HepG2 (cell line): ENCODE data around the gene PLK5. TPM values are rescaled to one million over a fixed set of nuclear protein-coding genes. Genes with fewer than 3 reads are reported as not detected.

Experiments
- ERF ChIP-seq: IDR thresholded peaks from 2 replicates; pipeline ENCODE4 v1.6.1; 2018; ENCODE audit warnings: missing biosample characterization, missing genetic modification reagents
- HNF4G ChIP-seq, 2 experiments: sonication (generic) in 1 of 2; formaldehyde crosslinking in 1 of 2; IDR thresholded peaks; 2 replicates each; pipeline versions ENCODE4 v1.4.0 to v1.6.1; 2011 to 2020; ENCODE audit warnings: borderline replicate concordance in 2 of 2, low read depth in 2 of 2, mild to moderate bottlenecking in 2 of 2, low read length in 1 of 2, missing genetic modification reagents in 1 of 2, moderate library complexity in 1 of 2
- IRF2 ChIP-seq: IDR thresholded peaks from 2 replicates; pipeline ENCODE4 v1.6.1; 2018; ENCODE audit warnings: missing genetic modification reagents, missing compliant biosample characterization
- RXRA ChIP-seq: sonication (generic); formaldehyde crosslinking; IDR thresholded peaks from 2 replicates; pipeline ENCODE4 v1.5.1; 2020; ENCODE audit warnings: missing genetic modification reagents
- SNAPC2 ChIP-seq: sonication (generic); formaldehyde crosslinking; IDR thresholded peaks from 2 replicates; pipeline ENCODE4 v1.8.1; 2022; ENCODE audit warnings: mild to moderate bottlenecking, missing genetic modification reagents
- TBL1XR1 ChIP-seq: fragments of 150-350 bp; IDR thresholded peaks from 2 replicates; pipeline ENCODE4 v1.6.1; 2014; ENCODE audit warnings: borderline replicate concordance, low read length; ENCODE audit not compliant: partially characterized antibody
- TGIF2 ChIP-seq: IDR thresholded peaks from 2 replicates; pipeline ENCODE4 v1.6.1; 2016; ENCODE audit warnings: control low read depth, missing compliant biosample characterization
- ZNF143 ChIP-seq: sonication (generic); formaldehyde crosslinking; IDR thresholded peaks from 2 replicates; pipeline ENCODE4 v1.4.0; 2020; ENCODE audit warnings: missing genetic modification reagents
- polyA plus RNA-seq, 8 experiments: library from polyadenylated mRNA; depleted of rRNA in 3 of 8; stranded (reverse) in 7 of 8; unstranded in 1 of 8; fragments of >200 nt; fragmentation: Illumina TruSeq in 4 of 8; extraction: Trizol in 4 of 8; gene quantifications; 2 replicates each; pipeline versions ENCODE4 v1.2.1 to v1.2.3, GENCODE V29; 2011 to 2016; ENCODE audit warnings: low read depth in 4 of 8, missing spikeins in 1 of 8, mixed read lengths in 1 of 8; ENCODE audit not compliant: insufficient read depth in 1 of 8
- total RNA-seq, 5 experiments: library from RNA; depleted of rRNA; stranded (reverse); fragments of >200 nt; fragmentation: Illumina TruSeq; extraction: Trizol; gene quantifications; 2 replicates each; pipeline ENCODE4 v1.2.3, GENCODE V29; 2016; ENCODE audit warnings: low read depth in 1 of 5
- TF ChIP-seq, protein P1 (sequence below): IDR thresholded peaks from 2 replicates; pipeline ENCODE4 v1.6.1; 2012; ENCODE audit warnings: inconsistent platforms
- TF ChIP-seq, protein P2 (sequence below): IDR thresholded peaks from 2 replicates; pipeline ENCODE4 v1.6.1; 2016; ENCODE audit warnings: mild to moderate bottlenecking, missing biosample characterization, missing genetic modification reagents
- TF ChIP-seq, protein P3 (sequence below): sonication (generic); formaldehyde crosslinking; IDR thresholded peaks from 2 replicates; pipeline ENCODE4; 2020; ENCODE audit warnings: missing genetic modification reagents, mild to moderate bottlenecking, borderline replicate concordance
- TF ChIP-seq, protein P4 (sequence below): sonication (generic); formaldehyde crosslinking; IDR thresholded peaks from 2 replicates; pipeline ENCODE4 v1.8.0; 2022; ENCODE audit warnings: missing genetic modification reagents, mild to moderate bottlenecking, moderate library complexity, borderline replicate concordance
- TF ChIP-seq, protein P5 (sequence below): sonication (generic); formaldehyde crosslinking; IDR thresholded peaks from 2 replicates; pipeline ENCODE4 v1.4.0; 2020; ENCODE audit warnings: missing genetic modification reagents
- TF ChIP-seq, protein P6 (sequence below): IDR thresholded peaks from 2 replicates; pipeline ENCODE4 v1.6.1; 2016; ENCODE audit warnings: missing compliant biosample characterization, missing genetic modification reagents, borderline replicate concordance

PLK5 gene
- total and polyA plus RNA-seq, 2 of the 13 experiments (the other 11 are each of a cell fraction or from before 2014, with no cell fraction given) = not detected

DNA sequence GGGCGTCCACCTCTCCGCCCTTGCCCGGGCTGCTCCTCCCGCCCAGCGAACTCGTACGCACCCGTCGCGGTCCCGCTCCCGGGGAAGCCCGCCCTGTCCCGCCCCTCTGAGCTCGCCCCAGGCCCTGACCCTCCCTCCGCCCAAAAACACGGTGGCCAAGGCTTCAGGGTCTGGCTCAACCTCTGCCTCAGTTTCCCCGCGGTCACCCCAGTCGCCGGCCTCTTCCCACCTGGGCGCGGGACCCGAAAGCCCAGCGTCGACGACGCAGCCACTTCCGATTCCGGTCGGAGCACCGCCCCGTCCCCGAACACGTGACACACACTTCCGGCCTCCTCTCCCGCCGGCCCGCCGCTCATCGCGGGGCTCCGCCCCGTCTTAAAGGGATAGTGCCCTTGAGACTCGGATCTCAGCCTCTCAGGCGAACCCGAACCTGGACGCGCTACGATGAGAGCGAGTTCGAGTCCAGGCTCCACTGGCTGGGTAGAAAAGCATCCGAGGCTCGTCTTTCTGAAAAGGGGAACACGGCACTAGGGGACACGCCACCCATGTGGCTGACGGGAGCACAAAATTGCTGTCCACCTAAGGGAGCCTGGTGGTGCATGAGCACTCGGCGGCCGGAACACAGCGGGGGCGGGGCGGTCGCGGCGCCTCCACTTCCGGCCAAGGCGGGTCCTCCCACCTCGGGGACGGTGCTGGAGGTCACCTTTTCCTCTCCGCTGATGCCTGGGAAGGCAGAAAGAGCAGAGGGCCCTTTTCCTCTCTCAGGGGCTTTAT, 44.8 kb upstream of the PLK5 start, which contains the start of gene C19orf25 (continued):
- TF ChIP-seq, protein P1, sequence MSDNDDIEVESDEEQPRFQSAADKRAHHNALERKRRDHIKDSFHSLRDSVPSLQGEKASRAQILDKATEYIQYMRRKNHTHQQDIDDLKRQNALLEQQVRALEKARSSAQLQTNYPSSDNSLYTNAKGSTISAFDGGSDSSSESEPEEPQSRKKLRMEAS = peak; percentile 96
- TF ChIP-seq HNF4G (IDR thresholded peaks at IDR 0.05; ENCODE audit: borderline replicate concordance, low read depth, low read length) (no peak), HNF4G (CRISPR knock-in tag; IDR thresholded peaks at IDR 0.05; ENCODE audit: borderline replicate concordance, low read depth) (peak; percentile 29; the same call in 1 of the 2 replicates), SNAPC2 (CRISPR knock-in tag) (peak; percentile 56; the same call in 1 of the 2 replicates), TBL1XR1 (peak; percentile 24), ZNF143 (CRISPR knock-in tag) (0 out of 2 replicates have a peak, but pooled peaks have one; percentile 25), ERF (CRISPR knock-in tag) (peak; percentile 77), RXRA (CRISPR knock-in tag) (peak; percentile 39), IRF2 (CRISPR knock-in tag) (peak; percentile 55; the same call in 1 of the 2 replicates), TGIF2 (CRISPR knock-in tag) (peak; percentile 19; the same call in 1 of the 2 replicates)
- TF ChIP-seq, protein P2, sequence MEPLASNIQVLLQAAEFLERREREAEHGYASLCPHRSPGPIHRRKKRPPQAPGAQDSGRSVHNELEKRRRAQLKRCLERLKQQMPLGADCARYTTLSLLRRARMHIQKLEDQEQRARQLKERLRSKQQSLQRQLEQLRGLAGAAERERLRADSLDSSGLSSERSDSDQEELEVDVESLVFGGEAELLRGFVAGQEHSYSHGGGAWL (CRISPR knock-in tag) = no peak; the same call in 1 of the 2 replicates
- TF ChIP-seq, protein P3, sequence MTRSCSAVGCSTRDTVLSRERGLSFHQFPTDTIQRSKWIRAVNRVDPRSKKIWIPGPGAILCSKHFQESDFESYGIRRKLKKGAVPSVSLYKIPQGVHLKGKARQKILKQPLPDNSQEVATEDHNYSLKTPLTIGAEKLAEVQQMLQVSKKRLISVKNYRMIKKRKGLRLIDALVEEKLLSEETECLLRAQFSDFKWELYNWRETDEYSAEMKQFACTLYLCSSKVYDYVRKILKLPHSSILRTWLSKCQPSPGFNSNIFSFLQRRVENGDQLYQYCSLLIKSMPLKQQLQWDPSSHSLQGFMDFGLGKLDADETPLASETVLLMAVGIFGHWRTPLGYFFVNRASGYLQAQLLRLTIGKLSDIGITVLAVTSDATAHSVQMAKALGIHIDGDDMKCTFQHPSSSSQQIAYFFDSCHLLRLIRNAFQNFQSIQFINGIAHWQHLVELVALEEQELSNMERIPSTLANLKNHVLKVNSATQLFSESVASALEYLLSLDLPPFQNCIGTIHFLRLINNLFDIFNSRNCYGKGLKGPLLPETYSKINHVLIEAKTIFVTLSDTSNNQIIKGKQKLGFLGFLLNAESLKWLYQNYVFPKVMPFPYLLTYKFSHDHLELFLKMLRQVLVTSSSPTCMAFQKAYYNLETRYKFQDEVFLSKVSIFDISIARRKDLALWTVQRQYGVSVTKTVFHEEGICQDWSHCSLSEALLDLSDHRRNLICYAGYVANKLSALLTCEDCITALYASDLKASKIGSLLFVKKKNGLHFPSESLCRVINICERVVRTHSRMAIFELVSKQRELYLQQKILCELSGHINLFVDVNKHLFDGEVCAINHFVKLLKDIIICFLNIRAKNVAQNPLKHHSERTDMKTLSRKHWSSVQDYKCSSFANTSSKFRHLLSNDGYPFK (CRISPR knock-in tag) = peak; percentile 78; the same call in 1 of the 2 replicates
- TF ChIP-seq, protein P4, sequence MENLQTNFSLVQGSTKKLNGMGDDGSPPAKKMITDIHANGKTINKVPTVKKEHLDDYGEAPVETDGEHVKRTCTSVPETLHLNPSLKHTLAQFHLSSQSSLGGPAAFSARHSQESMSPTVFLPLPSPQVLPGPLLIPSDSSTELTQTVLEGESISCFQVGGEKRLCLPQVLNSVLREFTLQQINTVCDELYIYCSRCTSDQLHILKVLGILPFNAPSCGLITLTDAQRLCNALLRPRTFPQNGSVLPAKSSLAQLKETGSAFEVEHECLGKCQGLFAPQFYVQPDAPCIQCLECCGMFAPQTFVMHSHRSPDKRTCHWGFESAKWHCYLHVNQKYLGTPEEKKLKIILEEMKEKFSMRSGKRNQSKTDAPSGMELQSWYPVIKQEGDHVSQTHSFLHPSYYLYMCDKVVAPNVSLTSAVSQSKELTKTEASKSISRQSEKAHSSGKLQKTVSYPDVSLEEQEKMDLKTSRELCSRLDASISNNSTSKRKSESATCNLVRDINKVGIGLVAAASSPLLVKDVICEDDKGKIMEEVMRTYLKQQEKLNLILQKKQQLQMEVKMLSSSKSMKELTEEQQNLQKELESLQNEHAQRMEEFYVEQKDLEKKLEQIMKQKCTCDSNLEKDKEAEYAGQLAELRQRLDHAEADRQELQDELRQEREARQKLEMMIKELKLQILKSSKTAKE (CRISPR knock-in tag) = 0 out of 2 replicates have a peak, but pooled peaks have one; percentile 17
- TF ChIP-seq, protein P5, sequence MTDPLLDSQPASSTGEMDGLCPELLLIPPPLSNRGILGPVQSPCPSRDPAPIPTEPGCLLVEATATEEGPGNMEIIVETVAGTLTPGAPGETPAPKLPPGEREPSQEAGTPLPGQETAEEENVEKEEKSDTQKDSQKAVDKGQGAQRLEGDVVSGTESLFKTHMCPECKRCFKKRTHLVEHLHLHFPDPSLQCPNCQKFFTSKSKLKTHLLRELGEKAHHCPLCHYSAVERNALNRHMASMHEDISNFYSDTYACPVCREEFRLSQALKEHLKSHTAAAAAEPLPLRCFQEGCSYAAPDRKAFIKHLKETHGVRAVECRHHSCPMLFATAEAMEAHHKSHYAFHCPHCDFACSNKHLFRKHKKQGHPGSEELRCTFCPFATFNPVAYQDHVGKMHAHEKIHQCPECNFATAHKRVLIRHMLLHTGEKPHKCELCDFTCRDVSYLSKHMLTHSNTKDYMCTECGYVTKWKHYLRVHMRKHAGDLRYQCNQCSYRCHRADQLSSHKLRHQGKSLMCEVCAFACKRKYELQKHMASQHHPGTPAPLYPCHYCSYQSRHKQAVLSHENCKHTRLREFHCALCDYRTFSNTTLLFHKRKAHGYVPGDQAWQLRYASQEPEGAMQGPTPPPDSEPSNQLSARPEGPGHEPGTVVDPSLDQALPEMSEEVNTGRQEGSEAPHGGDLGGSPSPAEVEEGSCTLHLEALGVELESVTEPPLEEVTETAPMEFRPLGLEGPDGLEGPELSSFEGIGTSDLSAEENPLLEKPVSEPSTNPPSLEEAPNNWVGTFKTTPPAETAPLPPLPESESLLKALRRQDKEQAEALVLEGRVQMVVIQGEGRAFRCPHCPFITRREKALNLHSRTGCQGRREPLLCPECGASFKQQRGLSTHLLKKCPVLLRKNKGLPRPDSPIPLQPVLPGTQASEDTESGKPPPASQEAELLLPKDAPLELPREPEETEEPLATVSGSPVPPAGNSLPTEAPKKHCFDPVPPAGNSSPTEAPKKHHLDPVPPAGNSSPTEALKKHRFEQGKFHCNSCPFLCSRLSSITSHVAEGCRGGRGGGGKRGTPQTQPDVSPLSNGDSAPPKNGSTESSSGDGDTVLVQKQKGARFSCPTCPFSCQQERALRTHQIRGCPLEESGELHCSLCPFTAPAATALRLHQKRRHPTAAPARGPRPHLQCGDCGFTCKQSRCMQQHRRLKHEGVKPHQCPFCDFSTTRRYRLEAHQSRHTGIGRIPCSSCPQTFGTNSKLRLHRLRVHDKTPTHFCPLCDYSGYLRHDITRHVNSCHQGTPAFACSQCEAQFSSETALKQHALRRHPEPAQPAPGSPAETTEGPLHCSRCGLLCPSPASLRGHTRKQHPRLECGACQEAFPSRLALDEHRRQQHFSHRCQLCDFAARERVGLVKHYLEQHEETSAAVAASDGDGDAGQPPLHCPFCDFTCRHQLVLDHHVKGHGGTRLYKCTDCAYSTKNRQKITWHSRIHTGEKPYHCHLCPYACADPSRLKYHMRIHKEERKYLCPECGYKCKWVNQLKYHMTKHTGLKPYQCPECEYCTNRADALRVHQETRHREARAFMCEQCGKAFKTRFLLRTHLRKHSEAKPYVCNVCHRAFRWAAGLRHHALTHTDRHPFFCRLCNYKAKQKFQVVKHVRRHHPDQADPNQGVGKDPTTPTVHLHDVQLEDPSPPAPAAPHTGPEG (CRISPR knock-in tag) = peak; percentile 74
- TF ChIP-seq, protein P6, sequence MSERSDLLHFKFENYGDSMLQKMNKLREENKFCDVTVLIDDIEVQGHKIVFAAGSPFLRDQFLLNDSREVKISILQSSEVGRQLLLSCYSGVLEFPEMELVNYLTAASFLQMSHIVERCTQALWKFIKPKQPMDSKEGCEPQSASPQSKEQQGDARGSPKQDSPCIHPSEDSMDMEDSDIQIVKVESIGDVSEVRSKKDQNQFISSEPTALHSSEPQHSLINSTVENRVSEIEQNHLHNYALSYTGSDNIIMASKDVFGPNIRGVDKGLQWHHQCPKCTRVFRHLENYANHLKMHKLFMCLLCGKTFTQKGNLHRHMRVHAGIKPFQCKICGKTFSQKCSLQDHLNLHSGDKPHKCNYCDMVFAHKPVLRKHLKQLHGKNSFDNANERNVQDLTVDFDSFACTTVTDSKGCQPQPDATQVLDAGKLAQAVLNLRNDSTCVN (CRISPR knock-in tag) = peak; percentile 58; the same call in 1 of the 2 replicates
